HepG2 (cell line): ENCODE measurements around the gene ABT1. TPM values are rescaled to one million over a fixed set of nuclear protein-coding genes. Genes with fewer than 3 reads are reported as not detected.

Experiments
- CENPX ChIP-seq: sonication (generic); formaldehyde crosslinking; IDR thresholded peaks from 2 replicates; pipeline ENCODE4 v1.9.0; 2021; ENCODE audit warnings: mild to moderate bottlenecking, missing genetic modification reagents, moderate library complexity
- DNMT3B ChIP-seq: conservative IDR thresholded peaks from 2 replicates; pipeline ENCODE4 v1.6.1; 2016; ENCODE audit warnings: missing biosample characterization, control low read depth
- DZIP1 ChIP-seq: sonication (generic); formaldehyde crosslinking; IDR thresholded peaks from 2 replicates; pipeline ENCODE4 v1.5.0; 2020; ENCODE audit warnings: mild to moderate bottlenecking, missing genetic modification reagents
- LRRFIP1 ChIP-seq: sonication (generic); formaldehyde crosslinking; conservative IDR thresholded peaks from 2 replicates; pipeline ENCODE4 v1.4.0; 2020; ENCODE audit warnings: missing genetic modification reagents
- NFAT5 ChIP-seq: sonication (generic); formaldehyde crosslinking; IDR thresholded peaks from 2 replicates; pipeline ENCODE4 v1.4.0; 2020; ENCODE audit warnings: missing genetic modification reagents
- NFRKB ChIP-seq: fragments of 450-650 bp; IDR thresholded peaks from 2 replicates; pipeline ENCODE4 v1.6.1; 2017
- PCBP1 ChIP-seq: fragments of 200-400 bp; formaldehyde crosslinking; IDR thresholded peaks from 2 replicates; pipeline ENCODE4 v1.6.1; 2017; ENCODE audit warnings: mild to moderate bottlenecking, low read depth, low read length, borderline replicate concordance
- PHF21A ChIP-seq: sonication (generic); formaldehyde crosslinking; IDR thresholded peaks from 2 replicates; pipeline ENCODE4 v1.5.0; 2020; ENCODE audit warnings: mild to moderate bottlenecking, missing genetic modification reagents
- SMYD3 ChIP-seq: sonication (generic); formaldehyde crosslinking; IDR thresholded peaks from 2 replicates; pipeline ENCODE4 v1.8.1; 2023; ENCODE audit warnings: mild to moderate bottlenecking, missing genetic modification reagents
- SRF ChIP-seq: IDR thresholded peaks from 2 replicates; pipeline ENCODE4 v1.6.1; 2011; ENCODE audit warnings: mild to moderate bottlenecking, low read depth, low read length, moderate library complexity
- SRSF4 ChIP-seq: fragments of 200-400 bp; formaldehyde crosslinking; IDR thresholded peaks from one replicate; pipeline ENCODE4 v1.6.1; 2018; ENCODE audit warnings: mild to moderate bottlenecking, low read depth, low read length, moderate library complexity; ENCODE audit not compliant: poor library complexity, severe bottlenecking
- TAF1 ChIP-seq: sonication (generic); formaldehyde crosslinking; IDR thresholded peaks from 2 replicates; pipeline ENCODE4 v1.4.0; 2020; ENCODE audit warnings: missing genetic modification reagents
- ZKSCAN1 ChIP-seq: fragments of 150-350 bp; IDR thresholded peaks from 2 replicates; pipeline ENCODE4 v1.6.1; 2014; ENCODE audit warnings: low read length
- ZNF562 ChIP-seq: sonication (generic); formaldehyde crosslinking; IDR thresholded peaks from 2 replicates; pipeline ENCODE4 v1.8.0; 2022; ENCODE audit warnings: missing genetic modification reagents, borderline replicate concordance
- ZNF766 ChIP-seq: sonication (generic); formaldehyde crosslinking; IDR thresholded peaks from 2 replicates; pipeline ENCODE4 v1.5.0; 2020; ENCODE audit warnings: missing genetic modification reagents, borderline replicate concordance
- polyA plus RNA-seq, 8 experiments: library from polyadenylated mRNA; depleted of rRNA in 3 of 8; stranded (reverse) in 7 of 8; unstranded in 1 of 8; fragments of >200 nt; fragmentation: Illumina TruSeq in 4 of 8; extraction: Trizol in 4 of 8; gene quantifications; 2 replicates each; pipeline versions ENCODE4 v1.2.1 to v1.2.3, GENCODE V29; 2011 to 2016; ENCODE audit warnings: low read depth in 4 of 8, missing spikeins in 1 of 8, mixed read lengths in 1 of 8; ENCODE audit not compliant: insufficient read depth in 1 of 8
- total RNA-seq, 5 experiments: library from RNA; depleted of rRNA; stranded (reverse); fragments of >200 nt; fragmentation: Illumina TruSeq; extraction: Trizol; gene quantifications; 2 replicates each; pipeline ENCODE4 v1.2.3, GENCODE V29; 2016; ENCODE audit warnings: low read depth in 1 of 5

Gene ABT1
- total and polyA plus RNA-seq, 2 of the 13 experiments (the other 11 are each of a cell fraction or from before 2014, with no cell fraction given): 38.4 TPM

GRCh38 chr6:26556263-26557070, 40.3 kb upstream of the ABT1 start (continued):
- TF ChIP-seq NFAT5 (CRISPR knock-in tag) (no peak), DZIP1 (CRISPR knock-in tag) (no peak), PCBP1 (no peak), LRRFIP1 (no peak), CENPX (CRISPR knock-in tag) (no peak), NFRKB (no peak), ZNF562 (CRISPR knock-in tag) (no peak), PHF21A (CRISPR knock-in tag) (peak; percentile 79; the same call in 1 of the 2 replicates), ZKSCAN1 (peak; percentile 72; the same call in 1 of the 2 replicates), DNMT3B (peak; percentile 74; the same call in 1 of the 2 replicates), SRF (no peak), SRSF4 (no peak), TAF1 (CRISPR knock-in tag) (no peak), ZNF766 (CRISPR knock-in tag) (peak; percentile 93), SMYD3 (peak; percentile 85; the same call in 1 of the 2 replicates)
